Measurements from ENCODE around the gene SMPD3. TPM values are rescaled to one million over a fixed set of nuclear protein-coding genes. Genes with fewer than 3 reads are reported as not detected.

The SMPD3 gene
- total and polyA plus RNA-seq, 2 of the 4 experiments (the other 2 are of a cell fraction), result not detected

- no peak for TF ChIP-seq POLR2A (IDR thresholded peaks at IDR 0.05; ENCODE audit: low read depth, low read length)
- TF ChIP-seq NFE2L2 (IDR thresholded peaks at IDR 0.05; ENCODE audit: low read depth, low read length), result no peak
- TF ChIP-seq FOS (IDR thresholded peaks at IDR 0.05; ENCODE audit: low read depth, low read length), result no peak
- TF ChIP-seq MAZ (IDR thresholded peaks at IDR 0.05; ENCODE audit: borderline replicate concordance, low read depth, low read length), result no peak
- no peak for TF ChIP-seq MXI1 (IDR thresholded peaks at IDR 0.05; ENCODE audit: borderline replicate concordance, low read depth, low read length)
- TF ChIP-seq RAD21 (IDR thresholded peaks at IDR 0.05; ENCODE audit: low read length), result no peak
- no peak for TF ChIP-seq RFX5 (IDR thresholded peaks at IDR 0.05; ENCODE audit: low read depth, low read length)
- no peak for TF ChIP-seq CTCF (conservative IDR thresholded peaks at IDR 0.05; ENCODE audit: low read depth, low read length)
- TF ChIP-seq, protein P1, sequence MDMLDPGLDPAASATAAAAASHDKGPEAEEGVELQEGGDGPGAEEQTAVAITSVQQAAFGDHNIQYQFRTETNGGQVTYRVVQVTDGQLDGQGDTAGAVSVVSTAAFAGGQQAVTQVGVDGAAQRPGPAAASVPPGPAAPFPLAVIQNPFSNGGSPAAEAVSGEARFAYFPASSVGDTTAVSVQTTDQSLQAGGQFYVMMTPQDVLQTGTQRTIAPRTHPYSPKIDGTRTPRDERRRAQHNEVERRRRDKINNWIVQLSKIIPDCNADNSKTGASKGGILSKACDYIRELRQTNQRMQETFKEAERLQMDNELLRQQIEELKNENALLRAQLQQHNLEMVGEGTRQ (IDR thresholded peaks at IDR 0.05; ENCODE audit: low read depth, low read length), result no peak
- no peak for TF ChIP-seq MAFK (IDR thresholded peaks at IDR 0.05; ENCODE audit: low read depth, low read length)
- POLR2A ChIA-PET (ENCODE audit: unreplicated experiment), result no interaction called here
- Histone ChIP-seq H3K4me2 (ENCODE audit: low read depth, low read length) (no peak overlapping the region), H2AK5ac (ENCODE audit: low read depth, low read length) (no peak overlapping the region), H3K36me3 (ENCODE audit: control insufficient read depth, insufficient read depth, low read length) (no peaks in the 10 kb centered on the region), H3K4me3 (ENCODE audit: insufficient read depth, low read depth, low read length) (no peak overlapping the region), H3K4ac (ENCODE audit: low read depth, low read length) (no peak overlapping the region), H3K56ac (ENCODE audit: extremely low read depth, insufficient read depth, low read length) (no peak overlapping the region), H2BK120ac (ENCODE audit: low read depth, low read length) (no peak overlapping the region), H2BK15ac (ENCODE audit: low read depth, low read length) (no peak overlapping the region), H4K5ac (ENCODE audit: low read depth, low read length) (no peak overlapping the region), H2AK9ac (replicated peaks; ENCODE audit: low read depth, low read length, poor library complexity) (no peak overlapping the region), H3K14ac (replicated peaks; ENCODE audit: low read depth, low read length) (no peak overlapping the region), H2BK5ac (ENCODE audit: low read depth, low read length, poor library complexity, severe bottlenecking) (no peak overlapping the region), H3K9me3 (ENCODE audit: control insufficient read depth, insufficient read depth, low read length) (no peaks in the 10 kb centered on the region), H3K9ac (ENCODE audit: low read depth, low read length) (no peak overlapping the region), H3K79me1 (ENCODE audit: low read depth in 1 of 2, low read length in 2 of 2) (no peaks in the 10 kb centered on the region), H2BK20ac (ENCODE audit: low read depth, low read length) (no peak overlapping the region), H3K23ac (ENCODE audit: low read depth, low read length) (no peak overlapping the region), H4K8ac (ENCODE audit: low read depth in 2 of 2, low read length in 2 of 2) (no peak overlapping the region), H3K27me3 (ENCODE audit: control insufficient read depth, insufficient read depth, low read length) (peaks cover 42% of the 10 kb centered on the region), H3K4me1 (ENCODE audit: control insufficient read depth, insufficient read depth, low read length) (no peaks in the 10 kb centered on the region), H3K18ac (ENCODE audit: low read depth, low read length) (no peak overlapping the region), H4K20me1 (ENCODE audit: insufficient read depth, low read length) (no peaks in the 10 kb centered on the region), H3K27ac (ENCODE audit: insufficient read depth, low read length) (no peak overlapping the region), H4K91ac (ENCODE audit: insufficient read depth, low read depth, low read length) (no peak overlapping the region), H3K9me1 (ENCODE audit: insufficient read depth, low read length) (no peaks in the 10 kb centered on the region), H2AFZ (replicated peaks; ENCODE audit: low read length, poor library complexity) (no peak overlapping the region)
- intact Hi-C loops (cut with micrococcal nuclease), result no loop called here
- CTCF ChIA-PET, result interaction anchor here (0.6 kb wide), 1 partner anchor 104 kb away, joined by 3 read pairs; no protein-coding TSS in a partner anchor
- ATAC-seq (ENCODE audit: low read depth) (no peak), DNase-seq (no peak)
- no TSS peak for BruUV-seq (replicated peaks)
- in situ Hi-C loops (cut with MboI; ENCODE audit: low sequenced_read_pairs), result no loop called here
- dilution Hi-C loops (cut with HindIII; ENCODE audit: low sequenced_read_pairs, unreplicated experiment), result no loop called here
- 50% methylated on average over 4 of the region's 4 CpGs; no CpG with 5 or more reads in 1 of the 2 experiments for WGBS, 2 experiments (ENCODE audit: extremely low coverage in 2 of 2, insufficient read length in 1 of 2)
These were observed 64.5 kb downstream of the SMPD3 start for GRCh38 chr16:68383858-68384257.

All from IMR-90 (cell line).